NB4 (cell line): Measurements from ENCODE around the gene C16orf90.

ENCODE experiments used
- DNase-seq: peaks from one replicate; pipeline ENCODE4 v3.0.0; 2010; ENCODE audit warnings: low read depth
- H3K4me3 ChIP-seq: one replicate; pipeline ENCODE4 v1.5.1; 2011; ENCODE audit warnings: mild to moderate bottlenecking, low read depth, low read length, moderate library complexity
- CTCF ChIP-seq: IDR thresholded peaks from one replicate; pipeline ENCODE4 v1.5.1; 2012; ENCODE audit warnings: low read depth, low read length
- MAX ChIP-seq: IDR thresholded peaks from 2 replicates; pipeline ENCODE4 v1.6.1; 2011; ENCODE audit warnings: low read depth, low read length
- MYC ChIP-seq: IDR thresholded peaks from 2 replicates; pipeline ENCODE4 v1.6.1; 2011; ENCODE audit warnings: low read depth, low read length
- POLR2A ChIP-seq: IDR thresholded peaks from 2 replicates; pipeline ENCODE4 v1.6.1; 2011; ENCODE audit warnings: mild to moderate bottlenecking; ENCODE audit not compliant: insufficient read length; ENCODE audit errors: extremely low read depth

The C16orf90 gene

GRCh38 chr16:3485821-3486505 lies 9.3 kb downstream of the C16orf90 start:
- no peak overlapping the region for H3K4me3 ChIP-seq
- TF ChIP-seq POLR2A (no peak), MYC (no peak), CTCF (no peak), MAX (no peak)
- DNase-seq: no peak

- H3K4me3 ChIP-seq: no peak overlapping the region
- no peak for DNase-seq
- TF ChIP-seq POLR2A: no peak
- no peak for TF ChIP-seq MYC
- TF ChIP-seq MAX: no peak
- TF ChIP-seq CTCF: no peak
Measured at GRCh38 chr16:3485097-3485745, 10.1 kb downstream of the C16orf90 start.

GRCh38 chr16:3484318-3485096 lies 10.8 kb downstream of the C16orf90 start:
- no peak for DNase-seq
- TF ChIP-seq CTCF (no peak), POLR2A (no peak), MYC (no peak)

GRCh38 chr16:3482659-3483241 lies 12.5 kb downstream of the C16orf90 start:
- no peak for DNase-seq

More at GRCh38 chr16:3484318-3485096, 10.8 kb downstream of the C16orf90 start:
- H3K4me3 ChIP-seq: no peak overlapping the region

More at GRCh38 chr16:3482659-3483241, 12.5 kb downstream of the C16orf90 start:
- H3K4me3 ChIP-seq: no peak overlapping the region
- TF ChIP-seq CTCF (no peak), POLR2A (no peak), MYC (no peak), MAX (no peak)
